OCI-LY1 (cell line): ENCODE measurements around the gene SYNE2.

Experiments used
- EZH2 ChIP-seq: fragments of 200-600 bp; sonication (generic), shearing (Covaris generic); IDR thresholded peaks from 2 replicates; pipeline ENCODE4 v1.8.0; 2017; ENCODE audit warnings: borderline replicate concordance, mixed run types, mild to moderate bottlenecking, antibody characterized with exemption, low read length, moderate library complexity, mixed read lengths
- TF ChIP-seq, protein P1 (sequence below): fragments of 200-600 bp; sonication (generic), shearing (Covaris generic); IDR thresholded peaks from 2 replicates; pipeline ENCODE4 v1.5.1; 2017; ENCODE audit warnings: mild to moderate bottlenecking, antibody characterized with exemption, low read length, moderate library complexity, mixed read lengths

DNA sequence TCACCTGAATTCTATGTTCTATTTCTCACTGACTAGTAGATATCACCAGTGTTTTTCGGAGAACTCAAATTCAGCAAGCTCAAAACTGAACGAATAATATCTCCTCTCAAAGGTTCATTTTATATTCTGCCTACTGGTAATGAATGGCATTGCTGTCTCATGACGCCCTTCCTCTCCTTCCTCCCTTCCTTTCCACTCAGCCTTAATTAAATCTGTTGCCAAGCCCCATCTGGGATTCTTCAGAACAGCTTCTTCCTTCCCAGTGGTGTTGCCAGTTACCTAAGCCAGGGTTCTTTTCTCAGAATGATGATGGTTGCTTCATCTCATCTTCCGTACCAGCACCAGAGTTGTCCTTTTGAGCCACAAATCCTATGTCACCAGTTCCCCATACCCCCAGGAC is 143.2 kb downstream of the SYNE2 start:
- no peak for TF ChIP-seq EZH2
- TF ChIP-seq, protein P1, sequence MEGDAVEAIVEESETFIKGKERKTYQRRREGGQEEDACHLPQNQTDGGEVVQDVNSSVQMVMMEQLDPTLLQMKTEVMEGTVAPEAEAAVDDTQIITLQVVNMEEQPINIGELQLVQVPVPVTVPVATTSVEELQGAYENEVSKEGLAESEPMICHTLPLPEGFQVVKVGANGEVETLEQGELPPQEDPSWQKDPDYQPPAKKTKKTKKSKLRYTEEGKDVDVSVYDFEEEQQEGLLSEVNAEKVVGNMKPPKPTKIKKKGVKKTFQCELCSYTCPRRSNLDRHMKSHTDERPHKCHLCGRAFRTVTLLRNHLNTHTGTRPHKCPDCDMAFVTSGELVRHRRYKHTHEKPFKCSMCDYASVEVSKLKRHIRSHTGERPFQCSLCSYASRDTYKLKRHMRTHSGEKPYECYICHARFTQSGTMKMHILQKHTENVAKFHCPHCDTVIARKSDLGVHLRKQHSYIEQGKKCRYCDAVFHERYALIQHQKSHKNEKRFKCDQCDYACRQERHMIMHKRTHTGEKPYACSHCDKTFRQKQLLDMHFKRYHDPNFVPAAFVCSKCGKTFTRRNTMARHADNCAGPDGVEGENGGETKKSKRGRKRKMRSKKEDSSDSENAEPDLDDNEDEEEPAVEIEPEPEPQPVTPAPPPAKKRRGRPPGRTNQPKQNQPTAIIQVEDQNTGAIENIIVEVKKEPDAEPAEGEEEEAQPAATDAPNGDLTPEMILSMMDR: no peak
